HG03135 (cell line): ENCODE data around the gene LENG9.
A peak's percentile ranks its signal among the peaks of the same experiment; 100 is the strongest.
"Not testable (repeated sequence)": the region's sequence is repeated elsewhere in the genome, so short reads cannot be mapped to it uniquely, and the experiment has no call there.

Experiments
- ATAC-seq: cut with Tn5 transposase; IDR thresholded peaks from one replicate; pipeline ENCODE4 v1.9.1; 2021; ENCODE audit warnings: mild to moderate bottlenecking, moderate library complexity; ENCODE audit not compliant: unreplicated experiment

LENG9 gene

DNA sequence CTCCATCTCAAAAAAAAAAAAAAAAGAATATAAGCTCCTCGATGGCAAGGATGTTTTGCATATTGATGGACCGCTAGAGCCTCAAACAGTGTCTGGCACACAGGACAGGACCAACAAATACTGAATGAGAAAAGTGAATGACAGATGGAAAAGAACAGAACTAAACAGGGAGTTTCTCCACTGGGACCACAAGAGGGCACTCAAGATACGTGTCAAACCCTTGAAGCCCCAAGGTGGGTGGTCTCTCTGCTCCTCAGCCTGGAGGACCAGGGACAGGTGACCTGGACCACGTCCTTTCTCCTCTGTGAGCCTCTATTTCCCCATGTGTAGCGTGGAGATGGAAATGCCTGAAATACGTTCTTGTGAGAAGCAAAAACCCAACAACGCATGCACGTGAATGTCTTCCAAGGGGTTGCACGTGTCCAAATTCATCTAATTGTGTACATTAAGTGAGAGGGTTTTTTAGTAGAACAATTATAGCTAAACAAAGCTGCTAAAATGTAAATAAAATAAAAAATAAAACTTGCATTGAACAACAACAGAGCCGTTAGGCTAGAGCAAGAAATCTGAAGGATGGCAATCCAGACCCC lies 15.2 kb upstream of the LENG9 start:
- ATAC-seq, result no peak

DNA sequence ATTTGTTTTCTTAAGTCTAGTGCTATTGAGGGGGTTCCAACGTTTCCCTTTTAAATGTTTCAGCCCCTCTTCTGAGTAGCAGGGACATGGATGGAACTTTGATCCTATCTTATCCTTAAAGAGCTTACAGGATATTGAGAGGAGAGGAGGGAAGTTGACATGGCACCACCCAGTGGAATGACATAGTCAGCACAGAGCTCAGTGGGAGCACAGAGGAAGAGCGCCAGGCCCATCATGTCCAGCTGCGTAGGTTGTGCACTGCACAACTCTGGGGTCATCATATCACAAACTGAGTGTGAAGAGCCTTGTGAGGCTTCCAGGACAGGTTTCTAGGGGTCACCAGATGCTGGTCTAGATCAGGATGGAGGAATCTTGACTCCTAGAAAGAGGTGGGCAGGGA lies 14.1 kb upstream of the LENG9 start:
- ATAC-seq, result no peak

DNA sequence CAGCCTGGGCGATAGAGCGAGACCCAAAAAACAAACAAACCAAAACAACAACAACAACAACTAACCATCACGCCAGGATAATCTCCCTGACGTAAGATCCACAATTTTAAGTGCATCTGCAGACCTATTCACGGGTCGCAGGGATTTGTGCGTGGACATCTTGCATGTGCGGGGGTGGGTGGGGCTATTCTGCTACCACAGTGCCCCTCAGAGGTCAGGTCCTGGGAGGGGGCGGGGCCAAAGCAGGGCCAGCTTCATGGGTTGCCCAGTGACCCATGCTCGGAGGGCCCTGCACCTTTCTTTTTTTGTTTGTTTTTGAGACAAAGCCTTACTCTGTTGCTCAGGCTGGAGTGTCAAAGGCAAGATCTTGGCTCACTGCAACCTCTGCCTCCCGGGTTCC lies 12.1 kb upstream of the LENG9 start:
- no peak for ATAC-seq

- ATAC-seq, result no peak
Measured at GRCh38 chr19:54473892-54474372, 10.4 kb upstream of the LENG9 start.

- ATAC-seq, result no peak
Measured at GRCh38 chr19:54473071-54473891, 9.7 kb upstream of the LENG9 start, which contains the start of gene CDC42EP5. CDC42EP5 (minus strand) TSS chr19:54473296; CDS start chr19:54465547, 7,749 bp downstream.

- ATAC-seq, result no peak
Measured at GRCh38 chr19:54470991-54471782, 7.6 kb upstream of the LENG9 start.

GRCh38 chr19:54470276-54470887 lies 6.8 kb upstream of the LENG9 start:
- no peak for ATAC-seq

DNA sequence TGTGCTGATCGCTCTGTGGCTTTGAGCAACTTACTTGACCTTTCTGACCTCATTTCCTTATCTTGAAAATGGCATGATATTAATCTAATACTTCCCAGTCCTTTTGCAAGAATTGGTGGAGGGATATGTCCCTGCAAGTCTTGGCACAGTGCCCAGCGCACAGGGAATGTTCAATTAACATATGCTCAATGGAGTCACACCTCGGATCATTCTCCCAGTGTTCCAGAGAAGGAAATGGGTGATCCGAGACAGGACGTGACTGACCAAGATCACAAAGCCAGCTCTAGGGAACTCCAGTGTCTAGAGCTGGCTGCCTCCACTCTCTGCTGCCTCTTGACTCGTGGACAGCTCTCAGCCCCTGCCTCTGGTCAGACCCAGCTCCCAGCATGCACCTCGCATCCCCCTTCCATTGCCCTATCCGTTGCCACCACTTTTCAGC lies 5.9 kb upstream of the LENG9 start:
- ATAC-seq, result no peak

DNA sequence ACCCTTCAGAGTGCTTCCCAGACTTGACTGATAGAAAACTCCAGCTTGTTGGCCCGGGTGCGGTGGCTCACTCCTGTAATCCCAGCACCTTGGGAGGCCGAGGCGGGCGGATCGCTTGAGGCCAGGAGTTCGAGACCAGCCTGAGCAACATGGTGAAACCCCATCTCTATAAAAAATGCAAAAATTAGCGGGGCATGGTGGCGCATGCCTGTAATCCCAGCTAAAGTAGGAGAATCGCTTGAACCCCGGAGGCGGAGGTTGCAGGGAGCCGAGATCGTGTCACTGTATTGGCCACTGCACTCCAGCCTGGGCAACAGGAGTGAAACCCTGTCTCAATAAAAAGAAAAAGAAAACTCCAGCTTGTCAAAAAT lies 2.5 kb upstream of the LENG9 start:
- not testable (repeated sequence) for ATAC-seq

- no peak for ATAC-seq
Measured at GRCh38 chr19:54465426-54466109, 2.0 kb upstream of the LENG9 start.

- ATAC-seq, result peak; percentile 43
Measured at GRCh38 chr19:54464630-54465425, 1.2 kb upstream of the LENG9 start.

DNA sequence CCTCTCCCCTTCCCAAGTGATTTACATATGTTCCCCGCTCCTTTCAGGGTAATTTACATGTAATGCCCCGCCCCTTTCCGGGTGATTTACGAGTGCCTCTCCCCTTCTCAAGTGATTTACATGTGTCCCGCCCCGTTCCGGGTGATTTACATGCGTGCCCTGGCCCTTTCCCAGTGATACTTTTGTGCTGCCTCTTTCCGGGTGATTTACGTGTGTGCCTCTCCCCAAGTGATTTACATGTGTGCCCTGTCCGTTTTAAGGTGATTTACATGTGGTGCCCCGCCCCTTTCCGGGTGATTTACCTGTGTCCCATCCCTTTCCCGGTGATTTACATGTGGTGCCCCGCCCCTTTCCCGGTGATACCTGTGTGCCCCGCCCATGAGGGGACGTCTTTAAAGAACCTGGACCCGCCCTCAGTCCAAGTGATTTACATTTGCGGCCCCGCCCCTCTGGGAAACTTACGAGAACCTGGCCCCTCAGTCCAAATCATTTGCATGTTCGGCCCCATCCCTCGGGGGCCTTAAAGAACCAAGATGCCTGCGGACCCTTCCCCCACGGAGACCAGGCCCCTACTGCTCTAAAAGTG lies 559 bp upstream of the LENG9 start:
- peak; percentile 36 for ATAC-seq

GRCh38 chr19:54462655-54463530 lies 685 bp downstream of the LENG9 start:
- peak; percentile 16 for ATAC-seq

DNA sequence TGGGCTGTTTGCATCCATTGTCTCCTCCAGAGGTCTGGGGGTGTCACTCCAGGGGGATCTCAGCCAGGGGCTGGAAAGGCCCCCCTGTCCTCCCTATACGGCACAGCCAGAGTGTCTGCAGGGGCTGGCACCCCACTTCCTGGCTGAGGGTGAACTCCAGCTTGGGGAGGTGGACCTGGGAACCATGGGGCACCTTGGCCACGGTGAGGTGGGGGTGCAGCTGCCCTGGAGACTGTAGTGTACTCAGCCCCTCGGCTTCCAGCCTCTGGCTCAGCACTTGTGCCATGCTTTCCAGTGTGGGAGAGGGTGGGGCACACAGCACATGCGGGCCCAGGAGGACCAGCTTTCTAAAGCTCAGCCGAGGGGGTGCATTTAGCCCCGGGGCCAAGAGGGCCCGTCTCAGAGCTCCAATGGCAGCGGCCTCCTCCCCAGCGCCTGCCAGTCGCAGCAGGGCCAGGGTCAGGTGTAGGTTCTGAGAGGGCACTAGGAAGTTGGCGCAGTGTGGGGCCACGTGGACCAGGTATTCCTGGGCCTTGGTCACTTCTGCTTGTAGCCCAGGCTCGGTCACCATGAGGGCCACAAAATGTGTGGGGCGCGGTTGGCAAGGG lies 1.4 kb downstream of the LENG9 start:
- no peak for ATAC-seq

- ATAC-seq, result no peak
Measured at GRCh38 chr19:54461613-54462012, 2.0 kb downstream of the LENG9 start.

DNA sequence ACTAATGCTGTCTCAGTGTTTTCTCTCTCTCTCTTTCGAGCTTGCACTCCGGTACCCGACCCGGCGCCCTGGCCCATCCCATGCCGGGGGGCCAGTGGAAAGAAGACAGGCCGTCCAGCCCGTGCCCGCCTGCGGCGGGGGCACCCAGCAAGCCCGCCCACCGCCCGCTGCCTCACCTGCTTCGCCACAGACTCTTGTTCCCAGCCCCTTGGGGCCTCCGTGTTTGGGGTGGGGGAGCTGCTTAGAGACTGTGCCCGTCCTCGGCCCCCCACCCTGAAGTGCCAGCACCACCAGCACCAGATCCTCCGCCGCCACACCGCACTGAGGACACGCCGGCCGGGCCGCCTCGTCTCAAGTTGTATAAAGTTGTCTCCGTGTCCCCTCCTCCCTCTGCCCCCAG lies 2.4 kb downstream of the LENG9 start:
- ATAC-seq, result no peak

- ATAC-seq, result no peak
Measured at GRCh38 chr19:54460230-54461005, 3.2 kb downstream of the LENG9 start.
